Choroid plexus epithelial cell (primary cell): ENCODE data around the gene RPS4Y1.

Experiments
- DNase-seq: peaks from one replicate; pipeline ENCODE4 v3.0.0-alpha.2; 2010; ENCODE audit warnings: low read depth
- H3K4me3 ChIP-seq: 2 replicates; pipeline ENCODE4 v1.5.1; 2011; ENCODE audit warnings: low read depth, mild to moderate bottlenecking, control low read depth, low read length, moderate library complexity
- CTCF ChIP-seq: conservative IDR thresholded peaks from 2 replicates; pipeline ENCODE4 v1.5.1; 2011; ENCODE audit warnings: low read depth, mild to moderate bottlenecking, control low read depth, inconsistent platforms, low read length, moderate library complexity

Gene RPS4Y1

DNA sequence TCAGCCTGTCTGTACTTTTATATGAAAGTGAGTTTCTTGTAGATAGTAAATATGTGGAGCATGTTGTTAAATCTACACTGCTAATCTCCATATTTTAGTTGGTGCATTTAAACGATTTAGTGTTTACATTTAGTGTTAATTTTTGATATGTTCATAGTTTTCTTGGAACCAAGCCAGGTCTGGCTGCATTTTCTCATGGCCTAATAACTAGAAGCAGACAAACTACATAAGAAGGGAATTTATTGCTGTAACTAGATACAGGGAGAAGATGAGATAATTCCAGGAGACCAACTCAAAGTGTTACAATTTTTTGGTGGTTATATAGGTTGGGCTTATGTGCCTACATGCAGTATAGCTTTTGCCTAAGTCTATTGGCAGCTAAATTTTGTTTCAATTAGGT is 32.8 kb downstream of the RPS4Y1 start:
- no peak overlapping the region for H3K4me3 ChIP-seq
- TF ChIP-seq CTCF: no peak
- DNase-seq: peak; percentile 59

- peak; percentile 68 for DNase-seq
- TF ChIP-seq CTCF: no peak
- no peak overlapping the region for H3K4me3 ChIP-seq
These were observed 42.2 kb downstream of the RPS4Y1 start for GRCh38 chrY:2883561-2883960.

DNA sequence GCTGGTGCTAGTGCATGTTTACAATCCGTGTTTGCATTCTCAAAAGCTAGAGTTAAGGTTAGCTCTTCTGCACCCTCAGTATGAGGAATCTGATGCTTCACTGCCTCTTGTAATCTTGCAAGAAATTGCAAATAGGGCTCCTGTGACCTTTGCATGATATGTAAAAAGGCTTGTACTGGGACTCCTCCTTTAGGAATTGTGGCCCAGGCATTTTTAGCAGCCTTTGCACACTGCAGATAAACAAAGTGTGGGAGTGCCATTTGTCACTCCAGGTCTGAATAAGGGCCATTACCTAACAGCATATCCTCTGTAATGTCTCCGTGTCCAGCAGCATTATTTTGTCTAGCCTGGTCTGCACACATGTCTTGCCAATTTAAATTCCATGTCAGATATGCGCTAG is 44.5 kb downstream of the RPS4Y1 start:
- TF ChIP-seq CTCF: no peak
- no peak overlapping the region for H3K4me3 ChIP-seq
- DNase-seq: no peak

DNA sequence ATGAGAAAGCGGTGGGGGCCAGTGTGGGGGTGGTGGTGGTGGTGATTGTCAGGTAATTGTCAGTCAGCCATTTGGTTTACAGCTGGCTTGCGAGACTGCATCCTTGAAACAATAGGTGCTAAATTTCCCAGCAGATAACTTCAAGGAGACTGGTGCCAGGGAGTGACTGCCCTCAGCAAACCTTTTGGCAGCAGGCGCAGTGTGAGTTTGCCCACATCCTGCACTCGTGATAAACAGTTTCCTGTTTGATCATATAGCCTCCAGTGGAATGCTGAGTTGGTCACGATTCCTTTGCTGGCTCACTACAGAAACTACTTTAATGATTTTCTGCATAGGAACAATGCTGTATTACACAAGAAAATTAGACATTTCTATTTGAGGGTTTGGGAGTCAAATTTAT is 46.0 kb downstream of the RPS4Y1 start:
- DNase-seq: peak; percentile 71

GRCh38 chrY:2887955-2888354 is 46.6 kb downstream of the RPS4Y1 start:
- no peak overlapping the region for H3K4me3 ChIP-seq
- TF ChIP-seq CTCF: peak; percentile 35
- peak; percentile 73 for DNase-seq

More for the DNA sequence above, 46.0 kb downstream of the RPS4Y1 start:
- H3K4me3 ChIP-seq: no peak overlapping the region
- TF ChIP-seq CTCF: no peak

GRCh38 chrY:2893471-2893870 is 52.1 kb downstream of the RPS4Y1 start:
- no peak for DNase-seq
- H3K4me3 ChIP-seq: no peak overlapping the region
- TF ChIP-seq CTCF: no peak

GRCh38 chrY:2896050-2896449 is 54.6 kb downstream of the RPS4Y1 start:
- no peak for DNase-seq
- TF ChIP-seq CTCF: no peak
- H3K4me3 ChIP-seq: no peak overlapping the region
